Islet precursor cell (in vitro differentiated cells): Measurements from ENCODE around the gene SLC8A1.

ENCODE experiments used
- DNase-seq: peaks from one replicate; pipeline ENCODE4 v3.0.0-alpha.2; 2018

The SLC8A1 gene

GRCh38 chr2:40127890-40128557 is 323.9 kb downstream of the SLC8A1 start:
- no peak for DNase-seq

GRCh38 chr2:40127146-40127545 is 324.7 kb downstream of the SLC8A1 start:
- no peak for DNase-seq

- no peak for DNase-seq
Observed at GRCh38 chr2:40126006-40126405, 325.9 kb downstream of the SLC8A1 start.

GRCh38 chr2:40123746-40124145 is 328.1 kb downstream of the SLC8A1 start:
- DNase-seq = no peak

GRCh38 chr2:40123326-40123725 is 328.6 kb downstream of the SLC8A1 start:
- no peak for DNase-seq

GRCh38 chr2:40120957-40121356 is 330.9 kb downstream of the SLC8A1 start:
- no peak for DNase-seq

GRCh38 chr2:40120026-40120425 is 331.9 kb downstream of the SLC8A1 start:
- DNase-seq = no peak

GRCh38 chr2:40118622-40119021 is 333.3 kb downstream of the SLC8A1 start:
- no peak for DNase-seq

- no peak for DNase-seq
Observed at GRCh38 chr2:40115894-40116293, 336.0 kb downstream of the SLC8A1 start.

GRCh38 chr2:40115348-40115747 is 336.5 kb downstream of the SLC8A1 start:
- DNase-seq = no peak

GRCh38 chr2:40113997-40114396 is 337.9 kb downstream of the SLC8A1 start:
- no peak for DNase-seq

GRCh38 chr2:40113272-40113968 is 338.5 kb downstream of the SLC8A1 start:
- DNase-seq = no peak

- no peak for DNase-seq
Observed at GRCh38 chr2:40109381-40109780, 342.5 kb downstream of the SLC8A1 start.

- DNase-seq = no peak
Observed at GRCh38 chr2:40108851-40109250, 343.0 kb downstream of the SLC8A1 start.

GRCh38 chr2:40106061-40106460 is 345.8 kb downstream of the SLC8A1 start:
- no peak for DNase-seq

- DNase-seq = no peak
Observed at GRCh38 chr2:40105593-40105992, 346.3 kb downstream of the SLC8A1 start.

GRCh38 chr2:40103590-40103989 is 348.3 kb downstream of the SLC8A1 start:
- DNase-seq = no peak

- no peak for DNase-seq
Observed at GRCh38 chr2:40103163-40103562, 348.7 kb downstream of the SLC8A1 start.

GRCh38 chr2:40102447-40102846 is 349.4 kb downstream of the SLC8A1 start:
- DNase-seq = no peak

GRCh38 chr2:40101131-40101575 is 350.7 kb downstream of the SLC8A1 start:
- DNase-seq = peak; percentile 63

GRCh38 chr2:40100676-40101075 is 351.2 kb downstream of the SLC8A1 start:
- no peak for DNase-seq

GRCh38 chr2:40098786-40099470 is 353.0 kb downstream of the SLC8A1 start:
- no peak for DNase-seq

- DNase-seq = no peak
Observed at GRCh38 chr2:40097691-40098385, 354.1 kb downstream of the SLC8A1 start.
